Measurements from ENCODE around the gene MYCBP2.

The MYCBP2 gene

GRCh38 chr13:77310579-77311279 is 16.2 kb downstream of the MYCBP2 start:
- Histone ChIP-seq H3K4me3 (ENCODE audit: low read depth in 1 of 2, low read length in 1 of 2) (no peak overlapping the region), H3K9me3 (no peaks in the 10 kb centered on the region), H3K27ac (no peak overlapping the region), H3K36me3 (no peaks in the 10 kb centered on the region), H3K27me3 (no peaks in the 10 kb centered on the region), H3K4me1 (ENCODE audit: control insufficient read depth in 1 of 2, insufficient read depth in 1 of 2, low read depth in 1 of 2, low read length in 1 of 2) (peaks cover 4 to 5% of the 10 kb centered on the region in 2 experiments)
- TF ChIP-seq, protein P1, sequence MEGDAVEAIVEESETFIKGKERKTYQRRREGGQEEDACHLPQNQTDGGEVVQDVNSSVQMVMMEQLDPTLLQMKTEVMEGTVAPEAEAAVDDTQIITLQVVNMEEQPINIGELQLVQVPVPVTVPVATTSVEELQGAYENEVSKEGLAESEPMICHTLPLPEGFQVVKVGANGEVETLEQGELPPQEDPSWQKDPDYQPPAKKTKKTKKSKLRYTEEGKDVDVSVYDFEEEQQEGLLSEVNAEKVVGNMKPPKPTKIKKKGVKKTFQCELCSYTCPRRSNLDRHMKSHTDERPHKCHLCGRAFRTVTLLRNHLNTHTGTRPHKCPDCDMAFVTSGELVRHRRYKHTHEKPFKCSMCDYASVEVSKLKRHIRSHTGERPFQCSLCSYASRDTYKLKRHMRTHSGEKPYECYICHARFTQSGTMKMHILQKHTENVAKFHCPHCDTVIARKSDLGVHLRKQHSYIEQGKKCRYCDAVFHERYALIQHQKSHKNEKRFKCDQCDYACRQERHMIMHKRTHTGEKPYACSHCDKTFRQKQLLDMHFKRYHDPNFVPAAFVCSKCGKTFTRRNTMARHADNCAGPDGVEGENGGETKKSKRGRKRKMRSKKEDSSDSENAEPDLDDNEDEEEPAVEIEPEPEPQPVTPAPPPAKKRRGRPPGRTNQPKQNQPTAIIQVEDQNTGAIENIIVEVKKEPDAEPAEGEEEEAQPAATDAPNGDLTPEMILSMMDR (IDR thresholded peaks at IDR 0.05): no peak

DNA sequence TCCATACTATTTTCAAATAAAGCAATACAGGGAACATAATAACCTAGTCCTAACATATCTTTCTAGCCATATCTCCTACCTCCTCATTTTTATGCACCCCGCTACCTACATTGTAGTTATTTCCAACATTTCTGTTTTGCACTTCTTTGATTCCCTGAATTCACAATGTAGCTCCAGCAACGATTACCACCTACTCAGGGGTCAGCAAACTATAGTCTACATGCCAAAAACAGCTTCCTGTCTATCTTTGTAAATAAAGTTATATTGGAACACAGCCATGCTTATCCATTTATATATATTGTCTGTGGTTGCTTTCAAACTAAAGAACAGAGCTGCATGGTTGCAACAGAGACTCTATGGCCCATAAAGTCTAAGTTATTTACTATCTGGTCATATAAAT is 16.7 kb downstream of the MYCBP2 start:
- Histone ChIP-seq H3K36me3 (no peaks in the 10 kb centered on the region), H3K27ac (no peak overlapping the region), H3K27me3 (no peaks in the 10 kb centered on the region), H3K9me3 (no peaks in the 10 kb centered on the region), H3K4me1 (ENCODE audit: control insufficient read depth in 1 of 2, insufficient read depth in 1 of 2, low read depth in 1 of 2, low read length in 1 of 2) (peaks cover 5 to 8% of the 10 kb centered on the region in 2 experiments), H3K4me3 (ENCODE audit: low read depth in 1 of 2, low read length in 1 of 2) (no peak overlapping the region)
- TF ChIP-seq, protein P1 (IDR thresholded peaks at IDR 0.05): no peak

- H3K36me3 ChIP-seq: no peaks in the 10 kb centered on the region
- H3K27me3 ChIP-seq: no peaks in the 10 kb centered on the region
- H3K27ac ChIP-seq: no peak overlapping the region
- H3K4me3 ChIP-seq (ENCODE audit: low read depth in 1 of 2, low read length in 1 of 2): no peak overlapping the region
- TF ChIP-seq, protein P1 (IDR thresholded peaks at IDR 0.05): no peak
- H3K4me1 ChIP-seq (ENCODE audit: control insufficient read depth in 1 of 2, insufficient read depth in 1 of 2, low read depth in 1 of 2, low read length in 1 of 2): peaks cover 5 to 9% of the 10 kb centered on the region in 2 experiments
- no peaks in the 10 kb centered on the region for H3K9me3 ChIP-seq
Observed at GRCh38 chr13:77309254-77309653, 17.6 kb downstream of the MYCBP2 start.

GRCh38 chr13:77306458-77306857 is 20.4 kb downstream of the MYCBP2 start:
- TF ChIP-seq, protein P1 (IDR thresholded peaks at IDR 0.05): no peak
- no peaks in the 10 kb centered on the region for H3K27me3 ChIP-seq
- H3K4me1 ChIP-seq (ENCODE audit: control insufficient read depth in 1 of 2, insufficient read depth in 1 of 2, low read depth in 1 of 2, low read length in 1 of 2): peaks cover 5 to 9% of the 10 kb centered on the region in 2 experiments
- H3K9me3 ChIP-seq: no peaks in the 10 kb centered on the region
- H3K4me3 ChIP-seq (ENCODE audit: low read depth in 1 of 2, low read length in 1 of 2): no peak overlapping the region
- H3K36me3 ChIP-seq: no peaks in the 10 kb centered on the region
- no peak overlapping the region for H3K27ac ChIP-seq

GRCh38 chr13:77305266-77305665 is 21.6 kb downstream of the MYCBP2 start:
- H3K36me3 ChIP-seq: no peaks in the 10 kb centered on the region
- H3K4me1 ChIP-seq (ENCODE audit: control insufficient read depth in 1 of 2, insufficient read depth in 1 of 2, low read depth in 1 of 2, low read length in 1 of 2): peaks cover 10 to 17% of the 10 kb centered on the region in 2 experiments
- no peak overlapping the region for H3K27ac ChIP-seq
- no peaks in the 10 kb centered on the region for H3K27me3 ChIP-seq
- H3K4me3 ChIP-seq (ENCODE audit: low read depth in 1 of 2, low read length in 1 of 2): no peak overlapping the region
- TF ChIP-seq, protein P1 (IDR thresholded peaks at IDR 0.05): no peak
- no peaks in the 10 kb centered on the region for H3K9me3 ChIP-seq
